ENCODE results near the gene ZNF555. TPM values are rescaled to one million over a fixed set of nuclear protein-coding genes. Genes with fewer than 3 reads are reported as not detected.

Gene ZNF555
- total RNA-seq (2022; extraction: Qiagen RNA extraction), result 1.5 to 3.4 TPM (median 2.3 TPM) in 5 replicates

DNA sequence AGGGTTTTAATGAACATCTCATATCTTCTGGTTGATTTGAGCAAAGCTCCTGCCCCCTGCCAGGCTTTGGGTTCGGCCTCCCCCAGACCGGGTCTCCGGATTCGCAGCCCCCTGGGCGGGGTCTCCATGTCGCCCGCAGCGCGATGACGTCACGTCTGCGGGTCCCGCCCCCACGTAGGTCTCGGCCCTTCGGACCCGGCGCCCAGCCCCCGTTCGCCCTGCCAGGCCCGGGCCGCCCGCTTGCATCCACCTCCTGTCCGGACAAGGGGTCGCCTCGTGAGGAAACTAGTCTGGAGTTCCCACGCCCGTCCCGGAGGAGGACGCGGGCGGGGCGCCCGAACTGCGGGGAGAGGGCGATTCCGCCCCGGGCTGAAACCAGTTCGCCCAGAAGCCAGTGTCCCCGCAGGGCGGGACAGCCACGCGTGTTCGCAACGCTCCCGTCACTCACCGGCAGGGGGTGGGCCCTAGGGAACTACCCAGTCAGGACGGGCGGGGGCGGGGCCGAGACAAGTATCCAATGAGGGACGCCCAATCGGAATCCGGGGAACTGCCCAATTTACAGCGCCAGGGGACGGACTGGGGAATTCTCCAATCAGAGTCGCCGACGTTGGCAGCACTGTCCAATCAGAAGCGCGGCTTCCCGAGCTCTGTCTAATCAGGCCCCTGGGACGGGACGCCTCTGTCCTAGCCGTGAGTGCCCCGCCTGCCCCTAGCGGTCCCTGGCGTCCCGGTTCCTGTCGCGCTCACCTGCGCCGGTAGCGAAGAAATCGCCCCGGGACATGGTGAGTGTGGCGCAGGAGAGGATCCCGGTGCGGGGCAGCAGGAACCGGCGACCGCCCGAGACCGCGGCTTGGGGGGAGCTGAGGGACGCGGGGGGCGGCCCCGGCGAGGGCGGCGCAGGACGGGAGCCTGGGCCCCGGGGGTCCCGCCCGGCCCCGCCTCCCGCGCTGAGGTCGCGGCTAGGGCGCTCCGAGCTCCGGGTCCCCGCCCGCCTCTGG, at the start of gene ZNF555:
Gene ZNF555 (plus strand): TSS at position 682 of the 998 bp plus-strand sequence. CDS start 98 bp downstream, at position 780.

DNA sequence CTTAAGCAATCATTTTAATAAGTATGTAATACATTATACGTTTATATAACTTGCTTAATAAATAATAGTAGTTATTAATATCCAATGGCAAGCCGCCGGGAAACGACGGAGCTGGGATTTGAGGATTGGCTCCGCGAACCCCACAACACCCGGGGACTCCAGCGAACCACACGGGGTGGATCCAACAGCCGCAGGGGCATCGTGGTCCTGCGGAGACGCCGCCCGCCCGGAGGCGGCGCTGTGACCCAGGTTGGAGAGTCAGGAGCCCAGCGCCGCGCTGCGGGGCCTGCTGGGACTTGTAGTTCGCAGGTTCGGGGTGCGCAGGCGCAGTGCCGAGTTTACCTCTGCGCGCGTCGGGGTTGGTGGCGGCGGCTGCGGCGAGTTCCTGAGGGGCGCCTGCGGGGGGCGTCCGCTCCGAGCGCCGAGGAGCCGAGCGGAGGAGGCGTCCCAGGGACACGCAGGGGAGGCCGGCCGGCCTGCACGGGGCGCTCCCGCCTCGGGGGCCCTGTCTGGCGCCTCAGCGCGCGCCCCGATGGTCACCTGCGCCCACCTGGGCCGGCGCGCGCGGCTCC, 21.6 kb upstream of the ZNF555 start, which contains the start of gene ZNF554:
Gene ZNF554 (plus strand): TSS at position 329 of the 572 bp plus-strand sequence. CDS start 204 bp downstream, at position 533.

DNA sequence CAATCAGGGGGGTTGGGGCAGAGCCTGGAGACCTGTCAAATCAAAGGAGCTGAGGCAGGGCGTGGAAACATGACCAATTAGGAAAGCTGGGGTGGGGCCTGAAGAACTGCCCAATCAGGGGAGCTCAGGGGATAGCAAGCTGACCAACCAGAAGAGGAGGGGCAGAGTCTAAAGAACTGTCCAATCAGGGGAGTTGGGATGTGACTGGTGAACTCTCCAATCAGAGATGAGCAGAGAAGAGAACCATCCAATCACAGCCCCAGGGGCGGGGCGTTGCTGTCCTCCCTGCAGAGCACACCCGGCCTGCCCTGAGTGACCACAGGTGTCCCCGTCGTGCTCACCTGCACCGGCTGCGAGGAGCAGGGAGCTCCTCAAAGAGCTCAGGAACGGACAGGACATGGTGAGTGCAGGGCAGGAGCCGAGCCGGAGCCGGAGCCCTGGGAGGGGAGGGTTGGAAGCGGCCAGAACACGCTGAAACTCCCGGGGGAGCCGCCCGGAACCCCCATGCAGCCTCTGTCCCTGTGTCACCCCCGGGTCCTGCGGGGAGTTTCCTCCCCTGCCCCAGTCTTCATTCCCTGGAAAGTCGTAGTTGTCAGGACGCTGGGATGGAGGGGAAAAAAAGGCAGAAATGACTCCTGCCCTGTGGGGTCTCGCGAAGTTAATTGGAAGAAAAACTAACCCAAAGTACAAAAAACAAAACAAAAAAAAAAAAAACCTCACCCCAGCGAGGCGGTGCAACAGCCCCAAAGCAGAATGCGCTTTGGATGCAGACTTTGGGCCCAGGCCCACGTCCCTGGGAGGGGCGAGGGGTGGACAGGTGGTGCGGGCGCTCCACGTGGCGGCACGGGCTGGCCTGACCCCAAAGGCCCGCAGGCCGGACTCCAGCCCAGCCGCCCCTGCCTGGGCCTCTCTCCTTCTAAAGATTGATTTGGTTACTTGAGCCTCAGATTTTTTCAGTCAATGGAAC, 26.0 kb downstream of the ZNF555 start, which contains the start of gene ZNF556:
Gene ZNF556 (plus strand): TSS at position 311 of the 967 bp plus-strand sequence. CDS start 87 bp downstream, at position 398.

DNA sequence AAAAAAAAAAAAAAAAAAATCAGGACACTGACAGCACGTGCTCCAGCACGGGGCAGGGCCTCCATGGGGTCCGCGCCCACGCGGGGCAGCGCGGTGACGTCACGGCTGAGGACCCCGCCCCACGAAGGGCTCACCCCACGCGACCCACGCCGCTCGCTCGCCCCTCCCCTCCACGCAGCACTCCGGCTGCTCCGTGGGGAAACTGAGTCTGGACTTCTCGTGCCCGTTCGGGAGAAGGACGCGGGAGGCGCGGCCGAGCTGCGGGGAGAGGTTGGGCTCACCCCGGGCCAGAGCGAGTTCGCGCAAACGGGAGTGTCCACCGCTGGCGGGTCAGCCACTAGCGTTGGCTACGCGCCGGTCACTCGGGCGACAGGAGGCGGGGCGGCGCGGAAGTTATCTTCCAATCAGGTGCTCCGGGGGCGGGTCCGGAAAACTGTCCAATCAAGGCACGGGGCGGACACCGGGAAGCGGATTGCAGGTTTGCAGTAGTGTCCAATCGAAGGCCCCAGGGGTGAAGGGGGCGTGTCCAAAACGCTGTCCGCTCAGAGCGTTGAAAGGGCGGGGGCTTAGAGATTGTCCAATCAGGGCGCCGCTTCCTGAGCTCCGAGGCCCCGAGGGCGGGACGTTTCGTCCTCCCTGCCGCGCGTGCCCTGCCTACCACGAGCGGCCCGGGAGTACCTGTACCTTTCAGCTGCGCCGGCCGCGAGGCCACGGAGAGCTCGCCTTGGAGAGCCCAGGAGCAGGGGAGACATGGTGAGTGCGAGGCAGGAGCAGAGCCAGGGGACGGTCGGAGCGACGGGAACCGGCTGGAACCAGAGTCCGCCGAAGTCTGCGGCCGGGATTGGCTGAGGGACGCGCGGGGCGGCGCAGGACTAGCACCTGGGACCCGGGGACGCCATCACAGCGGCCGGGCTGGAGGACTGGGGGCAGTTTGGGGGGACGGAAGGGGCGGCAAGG, 59.3 kb downstream of the ZNF555 start, which contains the start of gene ZNF57:
Gene ZNF57 (plus strand): TSS at position 633 of the 957 bp plus-strand sequence. CDS start 118 bp downstream, at position 751.

Other genes with a start within 250 kb of the ZNF555 start
- 0.02 to 0.13 TPM (median 0.05 TPM) in 5 replicates for gene GNG7, start 138.8 kb upstream of the ZNF555 start, total RNA-seq (2022; extraction: Qiagen RNA extraction)
- 3.1 to 4.9 TPM (median 4.2 TPM) in 5 replicates for gene DIRAS1, start 120.1 kb upstream of the ZNF555 start, total RNA-seq (2022; extraction: Qiagen RNA extraction)
- 26.6 to 30.9 TPM (median 29.0 TPM) in 5 replicates for gene SLC39A3, start 101.5 kb upstream of the ZNF555 start, total RNA-seq (2022; extraction: Qiagen RNA extraction)
- gene SGTA, start 58.2 kb upstream of the ZNF555 start, total RNA-seq (2022; extraction: Qiagen RNA extraction), result 55.7 to 80.0 TPM (median 69.8 TPM) in 5 replicates
- gene THOP1, start 56.0 kb upstream of the ZNF555 start, total RNA-seq (2022; extraction: Qiagen RNA extraction), result 75.7 to 107 TPM (median 98.4 TPM) in 5 replicates
- gene ZNF554, start 21.6 kb upstream of the ZNF555 start, total RNA-seq (2022; extraction: Qiagen RNA extraction), result 0.79 to 1.3 TPM (median 1.0 TPM) in 5 replicates
- 0.12 TPM in 1 of 5 replicates, not detected in the others for gene ZNF556, start 25.9 kb downstream of the ZNF555 start, total RNA-seq (2022; extraction: Qiagen RNA extraction)
- 2.8 to 4.0 TPM (median 3.0 TPM) in 5 replicates for gene ZNF57, start 59.5 kb downstream of the ZNF555 start, total RNA-seq (2022; extraction: Qiagen RNA extraction)
- gene ZNF77, start 103.5 kb downstream of the ZNF555 start, total RNA-seq (2022; extraction: Qiagen RNA extraction), result 1.3 to 2.3 TPM (median 1.8 TPM) in 5 replicates
- 4.1 to 6.6 TPM (median 5.0 TPM) in 5 replicates for gene TLE6, start 136.1 kb downstream of the ZNF555 start, total RNA-seq (2022; extraction: Qiagen RNA extraction)
- gene TLE2, start 187.8 kb downstream of the ZNF555 start, total RNA-seq (2022; extraction: Qiagen RNA extraction), result 2.0 to 2.9 TPM (median 2.1 TPM) in 5 replicates
- gene TLE5, start 221.0 kb downstream of the ZNF555 start, total RNA-seq (2022; extraction: Qiagen RNA extraction), result 194 to 264 TPM (median 258 TPM) in 5 replicates

Measured in A549 treated with Mapracorat at 1 μM for 4 hours (cell line).